Body of pancreas (tissue), 4 donors: ENCODE measurements around the gene OR5A1.

Experiments used
- POLR2A ChIP-seq, 3 donors: fragments of 450-650 bp; IDR thresholded peaks; one replicate each; pipeline ENCODE4 v1.6.1; 2016; ENCODE audit warnings: antibody characterized with exemption in 3 of 3, mild to moderate bottlenecking in 2 of 3
- TF ChIP-seq, protein P1 (sequence below), 7 experiments: fragments of 450-650 bp in 4 of 7; fragments of 200-600 bp in 3 of 7; sonication (generic) in 3 of 7; IDR thresholded peaks; one replicate each; pipeline ENCODE4 v1.5.1; 2016 to 2019; ENCODE audit warnings: antibody characterized with exemption in 7 of 7

DNA sequence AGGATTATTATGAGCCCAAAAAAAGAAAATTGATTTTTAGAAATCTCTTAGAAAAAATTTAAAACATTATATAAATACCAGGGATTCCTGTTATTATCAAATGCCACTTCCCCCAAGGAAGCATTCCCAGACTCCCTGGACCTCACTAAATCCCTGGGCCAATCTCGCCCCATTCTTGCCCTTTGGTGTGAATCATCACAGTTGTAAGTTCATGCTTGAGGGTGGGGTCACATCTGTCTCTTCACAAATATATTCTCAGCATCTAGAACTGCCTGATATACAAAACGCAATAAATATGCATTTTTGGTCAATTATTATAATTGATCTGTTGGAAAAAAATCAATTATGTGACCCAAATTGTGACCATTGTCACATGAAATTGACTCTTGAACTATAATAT is 12.2 kb downstream of the OR5A1 start:
- TF ChIP-seq, protein P1, sequence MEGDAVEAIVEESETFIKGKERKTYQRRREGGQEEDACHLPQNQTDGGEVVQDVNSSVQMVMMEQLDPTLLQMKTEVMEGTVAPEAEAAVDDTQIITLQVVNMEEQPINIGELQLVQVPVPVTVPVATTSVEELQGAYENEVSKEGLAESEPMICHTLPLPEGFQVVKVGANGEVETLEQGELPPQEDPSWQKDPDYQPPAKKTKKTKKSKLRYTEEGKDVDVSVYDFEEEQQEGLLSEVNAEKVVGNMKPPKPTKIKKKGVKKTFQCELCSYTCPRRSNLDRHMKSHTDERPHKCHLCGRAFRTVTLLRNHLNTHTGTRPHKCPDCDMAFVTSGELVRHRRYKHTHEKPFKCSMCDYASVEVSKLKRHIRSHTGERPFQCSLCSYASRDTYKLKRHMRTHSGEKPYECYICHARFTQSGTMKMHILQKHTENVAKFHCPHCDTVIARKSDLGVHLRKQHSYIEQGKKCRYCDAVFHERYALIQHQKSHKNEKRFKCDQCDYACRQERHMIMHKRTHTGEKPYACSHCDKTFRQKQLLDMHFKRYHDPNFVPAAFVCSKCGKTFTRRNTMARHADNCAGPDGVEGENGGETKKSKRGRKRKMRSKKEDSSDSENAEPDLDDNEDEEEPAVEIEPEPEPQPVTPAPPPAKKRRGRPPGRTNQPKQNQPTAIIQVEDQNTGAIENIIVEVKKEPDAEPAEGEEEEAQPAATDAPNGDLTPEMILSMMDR (IDR thresholded peaks at IDR 0.05): no peak
- TF ChIP-seq POLR2A (IDR thresholded peaks at IDR 0.05): no peak
